IMR-90 (cell line): ENCODE results near the gene SRR. TPM values are rescaled to one million over a fixed set of nuclear protein-coding genes. Genes with fewer than 3 reads are reported as not detected.
A peak's percentile ranks its signal among the peaks of the same experiment; 100 is the strongest.

Experiments
- ATAC-seq: fragments of 200-7000 bp; cut with Tn5 transposase; 2 replicates; pipeline ENCODE4 v1.9.1; 2020; ENCODE audit warnings: low read depth, mild to moderate bottlenecking, moderate library complexity
- BruUV-seq: library from RNA; stranded (reverse); fragments of 400-500 nt; replicated peaks from 2 replicates; lab custom pipeline; 2021; lab: Mats Ljungman, UMichigan
- CTCF ChIA-PET: fragments of 300-600 bp; formaldehyde crosslinking; extraction: SDS; loops from one replicate; lab custom pipeline; 2021; ENCODE audit warnings: antibody characterized with exemption; lab: Yijun Ruan, JAX
- POLR2A ChIA-PET: fragments of 300-600 bp; sonication (Branson Sonifier 250); formaldehyde crosslinking; loops from one replicate; lab custom pipeline; 2022; ENCODE audit warnings: antibody characterized with exemption; ENCODE audit not compliant: unreplicated experiment; lab: Charles Lee
- DNase-seq: peaks from one replicate; pipeline ENCODE4 v3.0.0; 2013
- H2AFZ ChIP-seq: replicated peaks from 2 replicates; pipeline ENCODE3; 2013; ENCODE audit warnings: low read length, mild to moderate bottlenecking; ENCODE audit not compliant: poor library complexity
- H2AK5ac ChIP-seq: 2 replicates; pipeline ENCODE4 v1.6.1; 2013; ENCODE audit warnings: low read depth, low read length, inconsistent platforms
- H2AK9ac ChIP-seq: replicated peaks from 2 replicates; pipeline ENCODE3; 2013; ENCODE audit warnings: mild to moderate bottlenecking, low read depth, low read length, moderate library complexity; ENCODE audit not compliant: poor library complexity
- H2BK120ac ChIP-seq: 2 replicates; pipeline ENCODE4 v1.6.1; 2013; ENCODE audit warnings: low read depth, low read length, inconsistent platforms
- H2BK15ac ChIP-seq: 3 replicates; pipeline ENCODE4 v1.6.1; 2013; ENCODE audit warnings: low read depth, low read length, inconsistent platforms
- H2BK20ac ChIP-seq: 2 replicates; pipeline ENCODE4 v1.6.1; 2013; ENCODE audit warnings: low read depth, mild to moderate bottlenecking, inconsistent platforms, low read length, moderate library complexity
- H2BK5ac ChIP-seq: 2 replicates; pipeline ENCODE4 v1.6.1; 2013; ENCODE audit warnings: mild to moderate bottlenecking, low read depth, low read length, inconsistent platforms; ENCODE audit not compliant: poor library complexity, severe bottlenecking
- H3K14ac ChIP-seq: replicated peaks from 2 replicates; pipeline ENCODE4 v1.6.1; 2013; ENCODE audit warnings: low read depth, low read length, inconsistent platforms
- H3K18ac ChIP-seq: 2 replicates; pipeline ENCODE4 v1.6.1; 2013; ENCODE audit warnings: low read depth, low read length, control low read depth
- H3K23ac ChIP-seq: 2 replicates; pipeline ENCODE4 v1.6.1; 2013; ENCODE audit warnings: low read depth, low read length, inconsistent platforms
- H3K27ac ChIP-seq: 2 replicates; pipeline ENCODE4 v1.5.1; 2013; ENCODE audit warnings: mild to moderate bottlenecking, control low read depth, low read length; ENCODE audit not compliant: insufficient read depth
- H3K27me3 ChIP-seq: 2 replicates; pipeline ENCODE4 v1.6.1; 2013; ENCODE audit warnings: low read length; ENCODE audit not compliant: control insufficient read depth, insufficient read depth
- H3K36me3 ChIP-seq: 2 replicates; pipeline ENCODE4 v1.6.1; 2013; ENCODE audit warnings: low read length, mixed read lengths; ENCODE audit not compliant: control insufficient read depth, insufficient read depth
- H3K4ac ChIP-seq: 2 replicates; pipeline ENCODE4 v1.6.1; 2013; ENCODE audit warnings: low read depth, low read length, inconsistent platforms
- H3K4me1 ChIP-seq: 2 replicates; pipeline ENCODE4 v1.6.1; 2013; ENCODE audit warnings: low read length, mixed read lengths; ENCODE audit not compliant: control insufficient read depth, insufficient read depth
- H3K4me2 ChIP-seq: 2 replicates; pipeline ENCODE4 v1.6.1; 2013; ENCODE audit warnings: low read depth, mild to moderate bottlenecking, control low read depth, low read length, moderate library complexity
- H3K4me3 ChIP-seq: 2 replicates; pipeline ENCODE4 v1.5.1; 2013; ENCODE audit warnings: low read depth, mild to moderate bottlenecking, control low read depth, low read length, moderate library complexity; ENCODE audit not compliant: insufficient read depth
- H3K56ac ChIP-seq: 2 replicates; pipeline ENCODE4 v1.6.1; 2013; ENCODE audit warnings: low read length, inconsistent platforms; ENCODE audit not compliant: insufficient read depth; ENCODE audit errors: extremely low read depth
- H3K79me1 ChIP-seq, 2 experiments: 2 replicates each; pipeline ENCODE4 v1.6.1; 2013; ENCODE audit warnings: low read length in 2 of 2, inconsistent platforms in 1 of 2, low read depth in 1 of 2
- H3K9ac ChIP-seq: 2 replicates; pipeline ENCODE4 v1.6.1; 2013; ENCODE audit warnings: low read depth, low read length, control low read depth
- H3K9me1 ChIP-seq: 2 replicates; pipeline ENCODE4 v1.6.1; 2013; ENCODE audit warnings: low read length, inconsistent platforms; ENCODE audit not compliant: insufficient read depth
- H3K9me3 ChIP-seq: 2 replicates; pipeline ENCODE4 v1.6.1; 2013; ENCODE audit warnings: low read length; ENCODE audit not compliant: control insufficient read depth, insufficient read depth
- H4K20me1 ChIP-seq: 2 replicates; pipeline ENCODE4 v1.6.1; 2013; ENCODE audit warnings: low read length, inconsistent platforms; ENCODE audit not compliant: insufficient read depth
- H4K5ac ChIP-seq: 2 replicates; pipeline ENCODE4 v1.6.1; 2013; ENCODE audit warnings: mild to moderate bottlenecking, low read depth, low read length, control low read depth
- H4K8ac ChIP-seq, 2 experiments: 2 replicates each; pipeline ENCODE4 v1.6.1; 2013; ENCODE audit warnings: low read depth in 2 of 2, low read length in 2 of 2, control low read depth in 1 of 2, inconsistent platforms in 1 of 2
- H4K91ac ChIP-seq: 2 replicates; pipeline ENCODE4 v1.6.1; 2013; ENCODE audit warnings: low read depth, low read length, inconsistent platforms; ENCODE audit not compliant: insufficient read depth
- POLR2A ChIP-seq: IDR thresholded peaks from 2 replicates; pipeline ENCODE4 v1.6.1; 2012; ENCODE audit warnings: mild to moderate bottlenecking, low read depth, low read length
- RAD21 ChIP-seq: IDR thresholded peaks from 2 replicates; pipeline ENCODE4 v1.6.1; 2012; ENCODE audit warnings: low read length, improper control_type of control experiment
- WGBS, 2 experiments: methylation state at CpG; one replicate each; pipeline versions ENCODE4 v1.1.5 to v1.1.7; 2013; ENCODE audit warnings: missing lambda C conversion rate in 2 of 2; ENCODE audit not compliant: insufficient read length in 1 of 2; ENCODE audit errors: extremely low coverage in 2 of 2; 5-methylcytosine and 5-hydroxymethylcytosine counted together
- dilution Hi-C: fragments of 300-500 bp; cut with HindIII; formaldehyde crosslinking; loops from one replicate; pipeline ENCODE4 v1.14.3; 2018; ENCODE audit warnings: low sequenced_read_pairs; ENCODE audit not compliant: unreplicated experiment
- in situ Hi-C: fragments of 300-500 bp; cut with MboI; formaldehyde crosslinking; loops from 3 replicates; pipeline ENCODE4 v1.14.3; 2019; ENCODE audit warnings: low sequenced_read_pairs, inconsistent platforms, mixed read lengths
- intact Hi-C: fragments of 100-400 bp; cut with micrococcal nuclease; formaldehyde crosslinking; loops from 2 replicates; pipeline ENCODE4 v1.10.0; 2022
- polyA plus RNA-seq, 3 experiments: library from polyadenylated mRNA; depleted of rRNA; stranded (reverse); fragments of >200 nt; gene quantifications; 2 replicates each; pipeline ENCODE4 v1.2.3, GENCODE V29; 2012; ENCODE audit warnings: low replicate concordance in 1 of 3
- total RNA-seq: library from RNA; depleted of rRNA; stranded (reverse); fragments of >200 nt; gene quantifications from 2 replicates; pipeline ENCODE4 v1.2.3, GENCODE V29; 2012
- TF ChIP-seq, protein P1 (sequence below): conservative IDR thresholded peaks from 2 replicates; pipeline ENCODE4 v1.5.1; 2012; ENCODE audit warnings: mild to moderate bottlenecking, low read depth, low read length, improper control_type of control experiment
- TF ChIP-seq, protein P2 (sequence below): fragments of 150-350 bp; IDR thresholded peaks from 2 replicates; pipeline ENCODE4 v1.6.1; 2016; ENCODE audit warnings: low read depth, mild to moderate bottlenecking, low read length, moderate library complexity, borderline replicate concordance

SRR gene
- total and polyA plus RNA-seq, 2 of the 4 experiments (the other 2 are of a cell fraction): 14.5 to 52.7 TPM

DNA sequence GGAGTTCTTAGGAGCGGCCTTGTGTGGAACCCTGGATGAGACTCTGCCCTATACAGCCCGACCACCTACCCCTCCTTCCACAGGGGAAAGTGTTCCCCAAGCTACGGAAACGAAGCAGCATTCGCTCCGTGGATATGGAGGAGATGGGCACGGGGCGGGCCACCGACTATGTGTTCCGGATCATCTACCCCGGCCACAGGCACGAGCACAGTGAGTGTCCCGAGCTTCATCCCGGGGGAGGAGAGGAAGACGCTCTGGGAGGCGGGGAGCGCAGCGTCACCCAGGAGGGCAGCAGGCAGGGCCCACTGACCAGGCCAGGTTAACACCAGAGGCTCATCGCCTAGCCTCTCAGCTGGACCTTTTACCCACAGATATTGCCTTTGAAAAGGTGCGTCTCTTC is 61.4 kb downstream of the SRR start:
- no peak overlapping the region for H4K91ac ChIP-seq
- H3K36me3 ChIP-seq: peaks cover 44% of the 10 kb centered on the region
- H3K9me3 ChIP-seq: no peaks in the 10 kb centered on the region
- H2BK15ac ChIP-seq: no peak overlapping the region
- H3K4me3 ChIP-seq: no peak overlapping the region
- ChIA-PET POLR2A (no interaction called here), CTCF (no interaction called here)
- no peak overlapping the region for H4K8ac ChIP-seq
- no peak overlapping the region for H3K56ac ChIP-seq
- H2BK20ac ChIP-seq: no peak overlapping the region
- no peak overlapping the region for H2AK5ac ChIP-seq
- H3K4ac ChIP-seq: no peak overlapping the region
- H3K14ac ChIP-seq: no peak overlapping the region
- no peak overlapping the region for H3K27ac ChIP-seq
- no peak overlapping the region for H4K5ac ChIP-seq
- TF ChIP-seq, protein P1, sequence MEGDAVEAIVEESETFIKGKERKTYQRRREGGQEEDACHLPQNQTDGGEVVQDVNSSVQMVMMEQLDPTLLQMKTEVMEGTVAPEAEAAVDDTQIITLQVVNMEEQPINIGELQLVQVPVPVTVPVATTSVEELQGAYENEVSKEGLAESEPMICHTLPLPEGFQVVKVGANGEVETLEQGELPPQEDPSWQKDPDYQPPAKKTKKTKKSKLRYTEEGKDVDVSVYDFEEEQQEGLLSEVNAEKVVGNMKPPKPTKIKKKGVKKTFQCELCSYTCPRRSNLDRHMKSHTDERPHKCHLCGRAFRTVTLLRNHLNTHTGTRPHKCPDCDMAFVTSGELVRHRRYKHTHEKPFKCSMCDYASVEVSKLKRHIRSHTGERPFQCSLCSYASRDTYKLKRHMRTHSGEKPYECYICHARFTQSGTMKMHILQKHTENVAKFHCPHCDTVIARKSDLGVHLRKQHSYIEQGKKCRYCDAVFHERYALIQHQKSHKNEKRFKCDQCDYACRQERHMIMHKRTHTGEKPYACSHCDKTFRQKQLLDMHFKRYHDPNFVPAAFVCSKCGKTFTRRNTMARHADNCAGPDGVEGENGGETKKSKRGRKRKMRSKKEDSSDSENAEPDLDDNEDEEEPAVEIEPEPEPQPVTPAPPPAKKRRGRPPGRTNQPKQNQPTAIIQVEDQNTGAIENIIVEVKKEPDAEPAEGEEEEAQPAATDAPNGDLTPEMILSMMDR: no peak
- no peak for TF ChIP-seq RAD21
- no peak for TF ChIP-seq POLR2A
- TF ChIP-seq, protein P2, sequence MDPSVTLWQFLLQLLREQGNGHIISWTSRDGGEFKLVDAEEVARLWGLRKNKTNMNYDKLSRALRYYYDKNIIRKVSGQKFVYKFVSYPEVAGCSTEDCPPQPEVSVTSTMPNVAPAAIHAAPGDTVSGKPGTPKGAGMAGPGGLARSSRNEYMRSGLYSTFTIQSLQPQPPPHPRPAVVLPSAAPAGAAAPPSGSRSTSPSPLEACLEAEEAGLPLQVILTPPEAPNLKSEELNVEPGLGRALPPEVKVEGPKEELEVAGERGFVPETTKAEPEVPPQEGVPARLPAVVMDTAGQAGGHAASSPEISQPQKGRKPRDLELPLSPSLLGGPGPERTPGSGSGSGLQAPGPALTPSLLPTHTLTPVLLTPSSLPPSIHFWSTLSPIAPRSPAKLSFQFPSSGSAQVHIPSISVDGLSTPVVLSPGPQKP: no peak
- WGBS, 2 experiments: 92% methylated on average over 12 of the region's 20 CpGs; no CpG with 5 or more reads in 1 of the 2 experiments
- H3K79me1 ChIP-seq: peaks cover 0 to 8% of the 10 kb centered on the region in 2 experiments; a peak in 1 of 4 replicates
- DNase-seq: no peak
- H3K9me1 ChIP-seq: peaks cover 4% of the 10 kb centered on the region; the same call in 1 of the 2 replicates
- no peaks in the 10 kb centered on the region for H3K4me1 ChIP-seq
- no peak overlapping the region for H3K4me2 ChIP-seq
- in situ Hi-C loops: no loop called here
- no peak overlapping the region for H2BK5ac ChIP-seq
- peaks cover 11% of the 10 kb centered on the region for H4K20me1 ChIP-seq
- H2AK9ac ChIP-seq: peak overlapping the region; percentile 25
- H2BK120ac ChIP-seq: no peak overlapping the region
- no peaks in the 10 kb centered on the region for H3K27me3 ChIP-seq
- intact Hi-C loops: no loop called here
- no peak overlapping the region for H3K23ac ChIP-seq
- ATAC-seq: no peak
- no TSS peak for BruUV-seq
- dilution Hi-C loops: no loop called here
- H3K18ac ChIP-seq: no peak overlapping the region
- no peak overlapping the region for H2AFZ ChIP-seq
- no peak overlapping the region for H3K9ac ChIP-seq
